Mesothelial cell of epicardium (in vitro differentiated cells): ENCODE data around the gene ATG3. TPM values are rescaled to one million over a fixed set of nuclear protein-coding genes. Genes with fewer than 3 reads are reported as not detected.

ENCODE experiments used
- DNase-seq, 2 experiments: peaks; one replicate each; pipeline ENCODE4 v3.0.0; 2021; ENCODE audit warnings: low spot score in 2 of 2; ENCODE audit not compliant: unreplicated experiment in 2 of 2
- H3K27ac Mint-ChIP-seq: 2 replicates; pipeline ENCODE4 v1.8.0; 2021; ENCODE audit warnings: mixed read lengths
- H3K27me3 Mint-ChIP-seq: 2 replicates; pipeline ENCODE4 v1.8.0; 2021; ENCODE audit warnings: low read depth, mixed read lengths
- H3K36me3 Mint-ChIP-seq: 2 replicates; pipeline ENCODE4 v1.8.0; 2021; ENCODE audit warnings: mixed read lengths
- H3K4me1 Mint-ChIP-seq: 2 replicates; pipeline ENCODE4 v1.8.0; 2021; ENCODE audit warnings: mixed read lengths
- H3K4me3 Mint-ChIP-seq: 2 replicates; pipeline ENCODE4 v1.8.0; 2021; ENCODE audit warnings: mild to moderate bottlenecking, moderate library complexity, mixed read lengths
- H3K9me3 Mint-ChIP-seq: 2 replicates; pipeline ENCODE4 v1.8.0; 2021; ENCODE audit warnings: mixed read lengths
- CTCF ChIP-seq: fragments of 200-600 bp; sonication (generic); IDR thresholded peaks from one replicate; pipeline ENCODE4 v1.5.0; 2021; ENCODE audit warnings: antibody characterized with exemption; ENCODE audit not compliant: unreplicated experiment
- total RNA-seq: library from RNA; stranded (reverse); gene quantifications from 3 replicates; pipeline ENCODE4 v1.2.1, GENCODE V29; 2021

Gene ATG3
- total RNA-seq, 1 donor from 2014 or later = 25.9 TPM

DNA sequence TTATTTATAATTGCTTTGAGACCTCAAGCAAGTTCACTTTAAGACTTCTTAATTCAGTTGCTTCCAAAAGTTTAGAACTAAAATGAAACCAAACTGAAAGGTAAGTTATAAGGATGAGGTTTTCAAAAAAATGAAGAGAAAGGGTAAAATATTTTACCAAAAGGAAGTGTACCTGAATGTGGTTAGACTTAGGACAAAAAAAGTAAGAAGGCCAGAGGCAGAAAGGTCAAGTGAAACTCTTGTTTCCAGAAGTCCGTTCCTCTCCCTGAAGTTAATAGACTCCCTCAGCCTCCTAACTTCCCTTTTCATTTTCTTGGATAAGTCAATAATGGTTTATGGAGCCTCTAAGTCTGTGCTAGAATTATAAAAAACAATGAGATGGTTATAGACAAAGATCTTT is 79.1 kb downstream of the ATG3 start:
- Mint-ChIP-seq H3K4me3 (no peak overlapping the region), H3K4me1 (no peaks in the 10 kb centered on the region), H3K36me3 (no peaks in the 10 kb centered on the region), H3K27ac (no peak overlapping the region), H3K9me3 (peaks cover 7% of the 10 kb centered on the region), H3K27me3 (no peaks in the 10 kb centered on the region)
- no peak for DNase-seq
- no peak for TF ChIP-seq CTCF

Other genes starting within 250 kb of the ATG3 start
- gene CD200, start 228.8 kb downstream of the ATG3 start, total RNA-seq = 25.7 to 26.6 TPM (median 25.9 TPM) in 3 replicates
- not detected in 3 replicates for gene BTLA, start 62.5 kb downstream of the ATG3 start, total RNA-seq
- 25.8 to 28.2 TPM (median 28.0 TPM) in 3 replicates for gene SLC35A5, start 83 bp upstream of the ATG3 start, total RNA-seq
- gene CCDC80, start 79.2 kb upstream of the ATG3 start, total RNA-seq = 126 to 134 TPM (median 133 TPM) in 3 replicates